Adrenal gland (tissue), 5 donors: Measurements from ENCODE around the gene RPL26.

Experiments used
- POLR2A ChIP-seq, 2 donors: fragments of 450-650 bp; IDR thresholded peaks; one replicate each; pipeline ENCODE4 v1.6.1; 2017; ENCODE audit warnings: antibody characterized with exemption in 2 of 2, mild to moderate bottlenecking in 2 of 2, moderate library complexity in 1 of 2
- TF ChIP-seq, protein P1 (sequence below), 6 experiments: fragments of 450-650 bp in 4 of 6; fragments of 200-600 bp in 2 of 6; sonication (generic) in 1 of 6; IDR thresholded peaks; 1 replicate in 5 of 6; 2 replicates in 1 of 6; pipeline versions ENCODE4 v1.5.1 to v1.8.0; 2016 to 2021; ENCODE audit warnings: antibody characterized with exemption in 6 of 6, mild to moderate bottlenecking in 2 of 6, moderate library complexity in 1 of 6
- donor health status: DM: no; HTN: no; CAD: no.

DNA sequence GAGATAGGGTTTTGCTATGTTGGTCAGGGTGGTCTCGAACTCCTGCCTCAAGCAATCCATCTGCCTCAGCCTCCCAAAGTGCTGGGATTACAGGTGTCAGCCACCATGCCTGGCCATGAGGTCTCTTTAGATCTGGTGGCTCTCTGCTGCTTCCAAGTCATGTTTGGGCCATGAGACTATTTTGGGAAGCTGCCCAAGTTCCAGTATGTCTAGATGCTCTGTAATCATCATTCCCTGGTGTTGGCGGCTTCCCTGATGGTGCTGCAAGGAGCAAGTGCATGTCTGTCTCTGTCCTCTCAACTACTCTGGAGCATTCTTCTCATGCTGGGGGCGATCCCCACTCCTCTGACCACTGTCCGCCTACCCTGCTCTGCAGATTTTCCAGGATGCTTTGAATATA lies 49.7 kb downstream of the RPL26 start:
- TF ChIP-seq, protein P1, sequence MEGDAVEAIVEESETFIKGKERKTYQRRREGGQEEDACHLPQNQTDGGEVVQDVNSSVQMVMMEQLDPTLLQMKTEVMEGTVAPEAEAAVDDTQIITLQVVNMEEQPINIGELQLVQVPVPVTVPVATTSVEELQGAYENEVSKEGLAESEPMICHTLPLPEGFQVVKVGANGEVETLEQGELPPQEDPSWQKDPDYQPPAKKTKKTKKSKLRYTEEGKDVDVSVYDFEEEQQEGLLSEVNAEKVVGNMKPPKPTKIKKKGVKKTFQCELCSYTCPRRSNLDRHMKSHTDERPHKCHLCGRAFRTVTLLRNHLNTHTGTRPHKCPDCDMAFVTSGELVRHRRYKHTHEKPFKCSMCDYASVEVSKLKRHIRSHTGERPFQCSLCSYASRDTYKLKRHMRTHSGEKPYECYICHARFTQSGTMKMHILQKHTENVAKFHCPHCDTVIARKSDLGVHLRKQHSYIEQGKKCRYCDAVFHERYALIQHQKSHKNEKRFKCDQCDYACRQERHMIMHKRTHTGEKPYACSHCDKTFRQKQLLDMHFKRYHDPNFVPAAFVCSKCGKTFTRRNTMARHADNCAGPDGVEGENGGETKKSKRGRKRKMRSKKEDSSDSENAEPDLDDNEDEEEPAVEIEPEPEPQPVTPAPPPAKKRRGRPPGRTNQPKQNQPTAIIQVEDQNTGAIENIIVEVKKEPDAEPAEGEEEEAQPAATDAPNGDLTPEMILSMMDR (IDR thresholded peaks at IDR 0.05) = no peak
- TF ChIP-seq POLR2A (IDR thresholded peaks at IDR 0.05) = no peak
